GM18867 (cell line): ENCODE measurements around the gene PLEKHH2.
A peak's percentile ranks its signal among the peaks of the same experiment; 100 is the strongest.
"Not testable (repeated sequence)": the region's sequence is repeated elsewhere in the genome, so short reads cannot be mapped to it uniquely, and the experiment has no call there.

ENCODE experiments used
- ATAC-seq: cut with Tn5 transposase; IDR thresholded peaks from one replicate; pipeline ENCODE4 v1.9.1; 2021; ENCODE audit warnings: mild to moderate bottlenecking, moderate library complexity; ENCODE audit not compliant: unreplicated experiment

The PLEKHH2 gene

GRCh38 chr2:43637030-43637803 is at the start of gene PLEKHH2:
Gene PLEKHH2, plus strand, starts transcription at chr2:43637260. Its CDS starts 7,414 bp downstream, at chr2:43644674.
- peak; percentile 100 for ATAC-seq

GRCh38 chr2:43592443-43592842 is 44.6 kb upstream of the PLEKHH2 start:
- ATAC-seq, result no peak

GRCh38 chr2:43593254-43593653 is 43.8 kb upstream of the PLEKHH2 start:
- no peak for ATAC-seq

GRCh38 chr2:43594875-43595274 is 42.2 kb upstream of the PLEKHH2 start:
- no peak for ATAC-seq

GRCh38 chr2:43595603-43596412 is 41.3 kb upstream of the PLEKHH2 start, which contains the start of gene THADA:
Gene THADA, minus strand, starts transcription at chr2:43596038. Its CDS starts 3,646 bp downstream, at chr2:43592392.
- ATAC-seq, result peak; percentile 98

GRCh38 chr2:43600596-43600995 is 36.5 kb upstream of the PLEKHH2 start:
- not testable (repeated sequence) for ATAC-seq

GRCh38 chr2:43604674-43605073 is 32.4 kb upstream of the PLEKHH2 start:
- no peak for ATAC-seq

- no peak for ATAC-seq
Measured at GRCh38 chr2:43605079-43605655, 31.9 kb upstream of the PLEKHH2 start.

GRCh38 chr2:43605851-43606250 is 31.2 kb upstream of the PLEKHH2 start:
- no peak for ATAC-seq

GRCh38 chr2:43609290-43609918 is 27.7 kb upstream of the PLEKHH2 start:
- peak; percentile 56 for ATAC-seq

GRCh38 chr2:43610361-43610760 is 26.7 kb upstream of the PLEKHH2 start:
- no peak for ATAC-seq

GRCh38 chr2:43611987-43612894 is 24.8 kb upstream of the PLEKHH2 start:
- peak; percentile 69 for ATAC-seq

- ATAC-seq, result no peak
Measured at GRCh38 chr2:43612944-43613343, 24.1 kb upstream of the PLEKHH2 start.

GRCh38 chr2:43616967-43617680 is 19.9 kb upstream of the PLEKHH2 start:
- no peak for ATAC-seq

- no peak for ATAC-seq
Measured at GRCh38 chr2:43619511-43619910, 17.5 kb upstream of the PLEKHH2 start.

GRCh38 chr2:43622931-43623451 is 14.1 kb upstream of the PLEKHH2 start:
- no peak for ATAC-seq

- no peak for ATAC-seq
Measured at GRCh38 chr2:43631618-43632317, 5.3 kb upstream of the PLEKHH2 start.

- no peak for ATAC-seq
Measured at GRCh38 chr2:43634604-43635306, 2.3 kb upstream of the PLEKHH2 start.
